Mucosa of descending colon (tissue), 3 donors: ENCODE data around the gene RCOR3. TPM values are rescaled to one million over a fixed set of nuclear protein-coding genes. Genes with fewer than 3 reads are reported as not detected.

ENCODE experiments used
- ATAC-seq: fragments of 200-7000 bp; cut with Tn5 transposase; one replicate; pipeline ENCODE4 v1.9.1; 2020; ENCODE audit warnings: mild to moderate bottlenecking, moderate library complexity
- DNase-seq, 3 donors: peaks; one replicate each; pipeline ENCODE4 v3.0.0-alpha.2; 2020
- H3K36me3 ChIP-seq: fragments of 200-600 bp; one replicate; pipeline ENCODE4 v1.8.0; 2021; ENCODE audit warnings: low read depth, mild to moderate bottlenecking
- H3K4me1 ChIP-seq: fragments of 200-600 bp; one replicate; pipeline ENCODE4 v1.8.0; 2021; ENCODE audit warnings: low read depth, mild to moderate bottlenecking
- H3K4me3 ChIP-seq: fragments of 200-600 bp; one replicate; pipeline ENCODE4 v1.8.0; 2021; ENCODE audit warnings: mild to moderate bottlenecking
- H3K9me3 ChIP-seq: fragments of 200-600 bp; one replicate; pipeline ENCODE4 v1.8.0; 2021; ENCODE audit warnings: mild to moderate bottlenecking
- CTCF ChIP-seq: fragments of 200-600 bp; IDR thresholded peaks from one replicate; pipeline ENCODE4 v1.8.0; 2022; ENCODE audit warnings: antibody characterized with exemption, mild to moderate bottlenecking
- intact Hi-C, 2 donors: fragments of 100-400 bp; cut with DNase I in 1 of 2; cut with micrococcal nuclease in 1 of 2; formaldehyde crosslinking; loops; one replicate each; pipeline versions ENCODE4 v1.11.0 to v1.11.1; 2022; cut with DNase I, micrococcal nuclease
- total RNA-seq, 3 donors: library from RNA; stranded (reverse); fragmentation: NEBNext Ultra II Directional in 2 of 3; extraction: Animal tissue kit (Norgen Biotek cat#: 25700) in 2 of 3; gene quantifications; one replicate each; pipeline versions ENCODE4 v1.2.1 to v1.2.4, GENCODE V29; 2021 to 2023
- donor health status: DM: no; HTN: no; CAD: no; lungs with moderate emphysema.
- donor health status: DM: no; HTN: no; CAD: no.
- donor health status: DM: no; HTN: yes; CAD: no.

Gene RCOR3
- total RNA-seq, 3 donors from 2014 or later: 41.1 to 68.0 (median 60.4) TPM

- no peak for TF ChIP-seq CTCF
- no peaks in the 10 kb centered on the region for H3K9me3 ChIP-seq
- H3K4me3 ChIP-seq: no peak overlapping the region
- ATAC-seq: no peak
- intact Hi-C loops: no loop called here
- no peaks in the 10 kb centered on the region for H3K36me3 ChIP-seq
- H3K4me1 ChIP-seq: no peaks in the 10 kb centered on the region
- DNase-seq: no peak
Measured at GRCh38 chr1:211267204-211267857, 8.2 kb downstream of the RCOR3 start.

GRCh38 chr1:211279340-211279739, 20.2 kb downstream of the RCOR3 start:
- Histone ChIP-seq H3K9me3 (no peaks in the 10 kb centered on the region), H3K4me3 (no peak overlapping the region), H3K36me3 (no peaks in the 10 kb centered on the region), H3K4me1 (no peaks in the 10 kb centered on the region)
- intact Hi-C loops: no loop called here
- no peak for DNase-seq
- no peak for ATAC-seq
- TF ChIP-seq CTCF: no peak

GRCh38 chr1:211280910-211281309, 21.7 kb downstream of the RCOR3 start:
- intact Hi-C loops: no loop called here
- no peak for DNase-seq
- no peaks in the 10 kb centered on the region for H3K36me3 ChIP-seq
- no peak for ATAC-seq
- no peaks in the 10 kb centered on the region for H3K4me1 ChIP-seq
- H3K9me3 ChIP-seq: no peaks in the 10 kb centered on the region
- no peak overlapping the region for H3K4me3 ChIP-seq
- no peak for TF ChIP-seq CTCF

GRCh38 chr1:211281320-211282022, 22.3 kb downstream of the RCOR3 start:
- Histone ChIP-seq H3K9me3 (no peaks in the 10 kb centered on the region), H3K4me3 (no peak overlapping the region), H3K4me1 (no peaks in the 10 kb centered on the region), H3K36me3 (no peaks in the 10 kb centered on the region)
- intact Hi-C loops: no loop called here
- ATAC-seq (no peak), DNase-seq (no peak)
- TF ChIP-seq CTCF: no peak

GRCh38 chr1:211282023-211282373, 22.8 kb downstream of the RCOR3 start:
- ATAC-seq (no peak), DNase-seq (no peak)
- intact Hi-C loops: no loop called here

More at GRCh38 chr1:211282023-211282373, 22.8 kb downstream of the RCOR3 start:
- TF ChIP-seq CTCF: no peak
- Histone ChIP-seq H3K9me3 (no peaks in the 10 kb centered on the region), H3K4me1 (no peaks in the 10 kb centered on the region), H3K4me3 (no peak overlapping the region), H3K36me3 (no peaks in the 10 kb centered on the region)
